Neural cell (in vitro differentiated cells): ENCODE measurements around the gene MYO3B.

Source experiments
- EZH2 ChIP-seq: fragments of 200-600, 300-800 bp; shearing (Covaris generic), sonication (generic); IDR thresholded peaks from 2 replicates; pipeline ENCODE4 v1.6.1; 2014; ENCODE audit warnings: antibody characterized with exemption, low read length, borderline replicate concordance, mild to moderate bottlenecking; ENCODE audit not compliant: insufficient read depth, poor library complexity, severe bottlenecking
- TAF1 ChIP-seq: IDR thresholded peaks from 2 replicates; pipeline ENCODE4 v1.6.1; 2012; ENCODE audit warnings: low read depth
- TF ChIP-seq, protein P1 (sequence below): fragments of 450-650 bp; IDR thresholded peaks from 2 replicates; pipeline ENCODE4 v1.5.1; 2014; ENCODE audit warnings: antibody characterized with exemption, mild to moderate bottlenecking, moderate library complexity; ENCODE audit not compliant: poor library complexity, severe bottlenecking

DNA sequence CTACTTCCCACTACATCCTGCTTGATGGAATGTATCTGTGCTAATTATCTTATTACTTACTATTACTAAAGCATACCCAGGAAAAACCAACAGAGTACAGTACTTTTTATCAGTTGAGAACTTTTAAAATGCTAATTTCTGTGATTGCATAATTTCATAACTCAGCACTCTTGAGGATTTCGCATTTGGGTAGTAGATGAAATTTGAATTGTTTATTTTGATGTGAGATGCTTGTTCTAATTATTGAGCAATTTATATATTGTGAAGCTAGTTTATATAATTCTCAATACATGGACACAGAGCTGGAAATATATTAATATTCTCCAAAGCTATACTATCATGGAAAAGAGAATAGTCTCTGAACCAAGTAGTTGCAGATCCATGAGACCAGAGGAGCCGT is 432.7 kb downstream of the MYO3B start:
- TF ChIP-seq EZH2, result no peak
- TF ChIP-seq TAF1, result no peak
- TF ChIP-seq, protein P1, sequence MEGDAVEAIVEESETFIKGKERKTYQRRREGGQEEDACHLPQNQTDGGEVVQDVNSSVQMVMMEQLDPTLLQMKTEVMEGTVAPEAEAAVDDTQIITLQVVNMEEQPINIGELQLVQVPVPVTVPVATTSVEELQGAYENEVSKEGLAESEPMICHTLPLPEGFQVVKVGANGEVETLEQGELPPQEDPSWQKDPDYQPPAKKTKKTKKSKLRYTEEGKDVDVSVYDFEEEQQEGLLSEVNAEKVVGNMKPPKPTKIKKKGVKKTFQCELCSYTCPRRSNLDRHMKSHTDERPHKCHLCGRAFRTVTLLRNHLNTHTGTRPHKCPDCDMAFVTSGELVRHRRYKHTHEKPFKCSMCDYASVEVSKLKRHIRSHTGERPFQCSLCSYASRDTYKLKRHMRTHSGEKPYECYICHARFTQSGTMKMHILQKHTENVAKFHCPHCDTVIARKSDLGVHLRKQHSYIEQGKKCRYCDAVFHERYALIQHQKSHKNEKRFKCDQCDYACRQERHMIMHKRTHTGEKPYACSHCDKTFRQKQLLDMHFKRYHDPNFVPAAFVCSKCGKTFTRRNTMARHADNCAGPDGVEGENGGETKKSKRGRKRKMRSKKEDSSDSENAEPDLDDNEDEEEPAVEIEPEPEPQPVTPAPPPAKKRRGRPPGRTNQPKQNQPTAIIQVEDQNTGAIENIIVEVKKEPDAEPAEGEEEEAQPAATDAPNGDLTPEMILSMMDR, result no peak
